SH-SY5Y (cell line): ENCODE data around the gene FGGY.

Source experiments
- GATA2 ChIP-seq: IDR thresholded peaks from 2 replicates; pipeline ENCODE4 v1.6.1; 2011; ENCODE audit warnings: mild to moderate bottlenecking, low read depth, low read length
- GATA3 ChIP-seq: IDR thresholded peaks from 2 replicates; pipeline ENCODE4 v1.6.1; 2011; ENCODE audit warnings: low read depth, mild to moderate bottlenecking, low read length, moderate library complexity

Gene FGGY

GRCh38 chr1:59492500-59492899 is 195.6 kb downstream of the FGGY start:
- TF ChIP-seq GATA2 = no peak

- no peak for TF ChIP-seq GATA2
- no peak for TF ChIP-seq GATA3
Observed at GRCh38 chr1:59494145-59494833, 197.4 kb downstream of the FGGY start.

- no peak for TF ChIP-seq GATA2
- TF ChIP-seq GATA3 = no peak
Observed at GRCh38 chr1:59497616-59498015, 200.7 kb downstream of the FGGY start.

- TF ChIP-seq GATA3 (no peak), GATA2 (no peak)
Observed at GRCh38 chr1:59498640-59499039, 201.7 kb downstream of the FGGY start.

GRCh38 chr1:59499273-59499942 is 202.5 kb downstream of the FGGY start:
- TF ChIP-seq GATA3 (no peak), GATA2 (no peak)

- no peak for TF ChIP-seq GATA3
- no peak for TF ChIP-seq GATA2
Observed at GRCh38 chr1:59499943-59500569, 203.2 kb downstream of the FGGY start.

GRCh38 chr1:59500950-59501742 is 204.3 kb downstream of the FGGY start:
- TF ChIP-seq GATA3 (no peak), GATA2 (no peak)

GRCh38 chr1:59502009-59502691 is 205.3 kb downstream of the FGGY start:
- TF ChIP-seq GATA3 = peak; percentile 56
- peak; percentile 68; the same call in 1 of the 2 replicates for TF ChIP-seq GATA2

GRCh38 chr1:59504276-59504675 is 207.4 kb downstream of the FGGY start:
- TF ChIP-seq GATA2 = peak; percentile 87
- peak; percentile 88 for TF ChIP-seq GATA3

GRCh38 chr1:59505596-59506028 is 208.7 kb downstream of the FGGY start:
- no peak for TF ChIP-seq GATA2
- TF ChIP-seq GATA3 = no peak

GRCh38 chr1:59506952-59507351 is 210.1 kb downstream of the FGGY start:
- TF ChIP-seq GATA2 = no peak
- no peak for TF ChIP-seq GATA3

- TF ChIP-seq GATA2 (no peak), GATA3 (no peak)
Observed at GRCh38 chr1:59509341-59509875, 212.5 kb downstream of the FGGY start.

GRCh38 chr1:59510249-59510648 is 213.4 kb downstream of the FGGY start:
- TF ChIP-seq GATA3 = no peak
- no peak for TF ChIP-seq GATA2
